GM19193 (cell line): ENCODE measurements around the gene DRGX.

Source experiments
- POLR2A ChIP-seq: IDR thresholded peaks from 4 replicates; pipeline ENCODE4 v1.6.1; 2011; ENCODE audit not compliant: insufficient read depth, insufficient read length; ENCODE audit errors: extremely low read depth

DRGX gene

DNA sequence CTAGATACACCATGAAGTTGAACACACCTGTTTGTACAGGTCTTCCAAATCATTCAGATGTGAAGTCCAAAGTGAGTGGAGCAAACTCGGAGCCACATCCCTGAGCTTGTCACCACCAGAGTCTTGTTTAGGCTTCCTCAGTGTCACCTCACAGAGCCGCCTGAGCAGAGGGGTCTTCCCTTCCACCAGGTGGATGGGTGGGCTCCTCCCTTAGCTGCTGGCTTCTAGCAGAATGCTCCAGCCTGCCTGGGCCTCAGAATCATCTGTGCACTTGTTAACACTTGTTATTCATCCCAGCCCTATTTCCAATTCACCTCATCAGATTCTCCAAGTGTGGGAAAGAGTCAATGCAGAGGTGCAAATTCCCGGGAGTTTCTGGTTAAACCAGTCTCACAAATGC is 64.5 kb downstream of the DRGX start:
- no peak for TF ChIP-seq POLR2A

DNA sequence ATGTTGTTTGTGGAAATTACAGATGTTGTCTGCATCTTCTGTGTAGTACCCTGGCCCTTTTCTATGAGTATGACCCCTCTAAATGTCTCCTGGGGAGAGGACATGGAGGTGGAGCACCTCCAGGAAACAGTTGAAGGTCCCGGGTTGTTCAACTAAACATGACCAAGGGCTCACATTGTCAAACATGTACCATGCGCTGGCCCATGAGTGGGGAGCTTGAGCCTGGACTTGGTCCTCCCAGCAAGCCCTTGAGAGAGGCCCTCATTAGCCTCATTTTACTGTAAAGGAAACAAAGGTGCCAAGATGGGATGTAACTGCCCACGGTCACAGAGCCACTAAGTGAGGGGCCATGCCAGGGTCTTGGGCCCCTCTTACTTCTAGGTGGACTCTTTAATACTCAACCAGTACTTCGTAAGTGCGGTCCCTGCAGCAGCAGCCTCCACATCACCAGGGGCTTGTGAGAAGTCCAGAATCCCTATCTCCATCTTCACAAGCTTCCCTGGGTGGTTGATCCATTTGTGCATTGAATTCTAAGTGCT is 65.7 kb downstream of the DRGX start:
- TF ChIP-seq POLR2A: no peak

DNA sequence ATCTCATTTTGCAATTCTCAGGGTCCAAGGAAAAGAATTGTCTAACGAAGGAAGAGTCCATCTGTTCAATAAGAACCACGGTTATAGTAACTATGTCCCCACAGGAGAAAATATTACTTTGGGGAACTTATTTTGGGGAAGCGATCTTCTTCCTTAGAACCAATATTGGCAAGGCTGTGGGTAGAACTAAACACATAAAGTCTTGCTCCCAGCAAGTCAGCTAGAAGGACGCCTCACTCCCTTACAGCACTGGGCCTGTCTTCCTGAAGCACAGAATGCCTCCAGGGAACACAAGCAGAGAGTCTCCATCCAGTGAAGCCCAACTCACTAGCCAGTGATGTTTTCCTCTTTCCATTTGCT is 66.8 kb downstream of the DRGX start:
- no peak for TF ChIP-seq POLR2A

DNA sequence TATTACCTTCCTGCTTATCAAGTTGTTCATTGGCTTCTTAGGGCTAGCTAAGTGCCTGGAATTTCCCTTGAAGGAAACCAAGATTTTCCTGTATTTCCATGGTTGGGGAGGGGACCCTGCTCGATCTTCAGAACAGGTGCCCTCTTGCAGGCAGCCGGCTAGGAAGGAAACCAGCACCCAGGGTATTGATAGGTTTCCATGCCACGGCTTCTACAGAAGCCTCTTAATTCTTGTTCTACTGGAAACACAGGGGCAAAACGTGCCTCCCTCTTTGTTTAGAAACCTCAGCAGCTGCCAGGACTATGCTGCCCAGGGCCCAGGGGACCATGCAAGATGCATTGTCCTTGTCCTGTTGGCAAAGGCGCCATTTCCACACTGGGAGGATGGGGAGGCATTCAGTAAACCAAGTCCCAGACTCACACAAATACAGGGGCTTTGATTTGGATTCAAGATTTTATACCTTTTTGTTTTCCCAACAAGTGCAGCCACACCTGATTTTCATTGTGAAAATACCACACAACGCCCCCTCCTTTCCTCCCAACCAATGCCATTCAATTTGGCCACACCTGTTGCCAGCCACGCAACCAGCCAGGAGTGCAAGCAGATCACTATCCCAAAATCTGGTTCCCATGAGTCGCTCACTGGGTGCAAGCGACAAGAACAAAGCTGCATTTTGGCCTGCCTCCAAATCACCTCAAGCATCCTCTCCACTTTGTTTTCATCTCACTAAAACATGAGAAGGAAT is 67.3 kb downstream of the DRGX start:
- no peak for TF ChIP-seq POLR2A

DNA sequence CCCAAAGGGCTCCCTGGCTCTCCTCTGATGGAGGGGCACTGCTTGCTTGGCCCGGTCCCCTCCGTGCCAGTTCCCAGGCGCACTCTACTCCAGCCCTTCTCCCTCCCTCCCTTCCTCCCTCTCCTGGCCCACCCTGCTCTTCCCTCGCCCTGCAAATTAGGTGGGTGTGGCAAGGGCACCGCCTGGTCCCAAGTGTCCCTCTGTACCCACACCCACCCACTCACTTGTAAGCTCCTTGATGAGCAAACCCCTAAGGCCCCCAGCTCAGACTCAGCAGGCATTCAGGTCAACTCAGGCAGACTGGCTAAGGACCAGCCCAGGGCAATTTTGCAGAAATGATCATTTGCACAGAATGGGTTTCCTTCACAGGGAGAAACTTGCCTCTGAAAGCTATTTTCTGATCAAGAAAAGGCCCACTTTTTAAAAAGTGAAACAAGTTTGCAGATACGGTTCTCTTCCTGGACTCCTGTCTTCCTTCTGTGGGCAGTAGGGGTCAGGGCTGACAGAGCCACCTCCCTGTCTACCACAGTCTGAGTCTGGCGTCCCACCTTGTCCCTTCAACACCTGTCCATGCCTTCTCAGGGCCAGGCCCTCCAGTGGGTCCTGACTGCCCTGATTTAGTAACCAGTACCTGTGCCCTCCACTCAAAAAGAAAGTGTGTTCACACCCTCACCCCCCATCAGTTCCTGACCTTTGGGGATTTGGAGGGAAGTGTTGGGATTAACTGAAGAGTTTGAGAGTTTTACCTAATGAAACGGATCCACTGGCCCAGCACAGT is 68.7 kb downstream of the DRGX start:
- TF ChIP-seq POLR2A: no peak

DNA sequence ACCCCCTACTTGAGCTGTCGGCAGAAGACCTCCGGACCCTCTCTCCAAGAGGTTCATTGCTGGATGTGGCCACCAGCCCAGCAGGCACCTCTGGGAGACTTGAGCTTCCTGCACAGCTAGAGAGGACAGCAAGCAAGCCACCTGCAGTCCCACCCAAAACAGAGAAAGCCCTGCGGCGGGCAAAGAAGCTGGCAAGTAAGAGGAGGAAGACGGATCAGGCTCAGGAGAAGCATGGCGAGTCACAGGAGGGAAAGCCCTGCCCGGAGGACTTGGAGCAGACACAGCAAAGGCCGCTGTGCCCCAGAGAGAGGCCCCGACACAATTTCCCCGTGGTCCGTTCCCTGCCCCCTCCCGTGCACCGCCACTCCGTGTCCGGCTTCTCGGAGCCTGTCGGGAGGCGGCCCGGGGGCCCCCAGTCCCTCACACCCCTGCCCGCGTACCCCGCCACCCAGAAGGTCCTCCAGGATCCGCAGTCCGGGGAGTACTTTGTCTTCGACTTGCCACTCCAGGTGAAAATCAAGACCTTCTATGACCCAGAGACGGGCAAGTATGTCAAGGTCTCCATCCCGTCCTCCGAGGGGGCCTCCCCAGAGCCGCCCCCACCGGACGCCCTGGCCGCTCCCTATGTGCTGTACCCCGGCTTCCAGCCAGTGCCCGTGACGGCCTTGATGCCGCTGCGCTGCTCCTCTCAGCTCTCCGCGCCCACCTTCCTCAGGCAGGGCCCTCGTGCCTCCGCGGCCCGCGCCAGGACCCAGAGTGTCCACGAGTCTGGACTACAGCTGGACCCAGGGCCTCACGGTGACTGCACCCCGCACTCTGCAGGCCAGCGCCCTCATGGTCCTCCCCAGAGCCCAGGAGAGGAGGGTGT is 69.7 kb downstream of the DRGX start:
- TF ChIP-seq POLR2A: no peak

DNA sequence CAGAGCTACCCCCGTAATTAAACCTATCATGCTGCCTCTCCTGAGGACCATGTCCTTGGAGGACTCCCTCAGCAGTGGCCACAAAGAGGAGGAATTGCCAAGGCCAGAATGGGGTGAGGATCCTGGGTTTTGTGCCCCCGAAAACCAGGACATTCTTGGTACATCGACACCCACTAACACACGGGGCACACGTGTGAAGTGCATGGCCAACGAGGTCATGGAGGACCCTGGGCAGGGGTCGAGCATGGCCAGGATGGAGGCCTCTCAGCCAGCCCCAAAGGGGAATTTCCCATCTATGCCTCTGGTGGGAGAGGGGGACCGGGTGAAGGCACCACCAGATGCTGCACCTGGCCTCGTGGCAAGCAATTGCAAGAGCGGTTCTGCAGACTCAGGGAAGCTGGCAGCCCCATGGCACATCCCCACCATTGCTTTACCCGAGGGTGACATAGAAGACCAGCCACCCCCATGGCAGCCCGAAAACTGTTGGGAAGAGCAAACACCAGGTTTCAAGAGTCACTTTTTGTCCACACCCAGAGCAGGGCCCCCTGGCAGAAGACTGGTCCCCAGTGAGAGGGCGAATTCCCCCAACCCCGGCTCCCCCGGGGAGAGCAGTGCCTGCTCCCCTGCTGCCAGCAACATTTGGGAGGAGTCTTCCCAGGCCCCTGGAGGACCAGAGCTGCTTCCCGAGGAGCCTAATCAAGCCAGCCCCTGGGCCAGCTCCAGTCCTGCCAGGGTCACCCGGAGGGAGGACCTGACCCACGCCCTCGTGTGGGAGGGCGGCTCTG is 70.6 kb downstream of the DRGX start:
- no peak for TF ChIP-seq POLR2A

DNA sequence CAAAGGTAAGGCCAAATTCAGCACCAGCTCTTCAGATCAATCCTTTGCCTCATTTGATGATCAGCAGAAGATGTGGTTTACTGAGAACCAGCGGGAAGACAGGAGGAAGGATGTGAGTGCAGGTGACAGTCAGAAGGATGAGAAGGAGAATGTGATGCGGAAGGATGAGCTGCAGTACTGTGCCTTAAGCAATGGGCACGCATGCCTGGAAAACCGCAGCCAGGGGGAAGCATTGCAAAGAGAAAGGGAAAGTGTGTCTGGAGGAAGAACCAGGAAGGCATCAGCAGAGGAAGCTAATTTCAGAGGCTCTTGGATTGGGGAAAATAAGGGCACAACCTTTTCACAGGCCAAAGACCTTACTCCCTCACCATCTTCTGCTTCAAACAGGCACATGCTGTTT is 71.2 kb downstream of the DRGX start:
- no peak for TF ChIP-seq POLR2A

DNA sequence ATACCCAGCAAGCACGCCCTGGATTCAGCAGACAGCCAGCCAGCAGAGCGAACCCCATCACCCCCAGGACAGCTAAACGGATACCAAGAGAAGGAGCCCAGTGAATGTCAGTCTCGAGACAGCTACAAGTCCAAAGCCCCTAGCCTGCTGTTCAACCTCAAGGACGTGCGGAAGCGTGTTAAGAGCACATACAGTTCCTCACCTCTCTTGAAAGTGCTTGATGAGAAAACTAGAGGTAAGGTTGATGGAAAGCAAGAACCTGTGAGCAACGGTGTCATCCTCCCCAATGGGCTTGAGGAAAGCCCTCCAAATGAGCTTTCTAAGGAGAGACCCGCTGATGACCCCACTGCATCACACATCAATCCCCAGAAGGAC is 72.0 kb downstream of the DRGX start:
- TF ChIP-seq POLR2A: no peak

DNA sequence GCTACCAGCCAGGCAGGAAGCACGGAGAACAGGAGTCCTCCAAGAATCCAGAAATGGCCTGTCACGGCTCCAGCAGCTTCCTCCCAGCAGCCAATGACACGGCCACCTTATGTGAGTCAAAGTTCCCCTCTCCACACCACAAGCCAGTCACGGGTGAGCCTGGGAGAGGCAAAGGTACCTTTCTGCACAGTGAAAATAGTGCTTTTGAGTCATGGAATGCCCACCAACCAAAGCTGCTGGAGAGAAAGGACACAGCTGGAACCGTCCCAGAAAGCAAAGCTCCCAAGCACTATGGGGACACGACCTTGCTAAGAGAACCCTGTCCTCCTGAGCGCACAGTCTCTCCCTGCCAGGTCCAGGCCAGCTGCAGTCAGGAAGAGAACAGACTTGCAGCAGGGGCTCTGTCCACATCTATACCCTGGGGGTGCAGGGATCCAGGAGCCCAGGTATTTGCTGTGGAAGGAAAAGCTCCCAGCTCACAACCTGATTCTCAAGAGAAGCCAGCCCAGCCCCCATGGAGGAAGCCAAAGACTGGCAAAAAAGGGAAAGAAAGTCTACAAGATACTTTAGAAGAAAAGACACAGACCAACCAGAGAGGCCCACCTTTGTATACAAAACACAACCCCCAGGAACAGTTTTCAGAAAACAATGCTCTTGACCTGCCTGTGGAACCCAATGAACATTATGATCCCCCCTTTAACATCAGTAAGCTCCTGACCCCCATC is 72.6 kb downstream of the DRGX start:
- TF ChIP-seq POLR2A: no peak

DNA sequence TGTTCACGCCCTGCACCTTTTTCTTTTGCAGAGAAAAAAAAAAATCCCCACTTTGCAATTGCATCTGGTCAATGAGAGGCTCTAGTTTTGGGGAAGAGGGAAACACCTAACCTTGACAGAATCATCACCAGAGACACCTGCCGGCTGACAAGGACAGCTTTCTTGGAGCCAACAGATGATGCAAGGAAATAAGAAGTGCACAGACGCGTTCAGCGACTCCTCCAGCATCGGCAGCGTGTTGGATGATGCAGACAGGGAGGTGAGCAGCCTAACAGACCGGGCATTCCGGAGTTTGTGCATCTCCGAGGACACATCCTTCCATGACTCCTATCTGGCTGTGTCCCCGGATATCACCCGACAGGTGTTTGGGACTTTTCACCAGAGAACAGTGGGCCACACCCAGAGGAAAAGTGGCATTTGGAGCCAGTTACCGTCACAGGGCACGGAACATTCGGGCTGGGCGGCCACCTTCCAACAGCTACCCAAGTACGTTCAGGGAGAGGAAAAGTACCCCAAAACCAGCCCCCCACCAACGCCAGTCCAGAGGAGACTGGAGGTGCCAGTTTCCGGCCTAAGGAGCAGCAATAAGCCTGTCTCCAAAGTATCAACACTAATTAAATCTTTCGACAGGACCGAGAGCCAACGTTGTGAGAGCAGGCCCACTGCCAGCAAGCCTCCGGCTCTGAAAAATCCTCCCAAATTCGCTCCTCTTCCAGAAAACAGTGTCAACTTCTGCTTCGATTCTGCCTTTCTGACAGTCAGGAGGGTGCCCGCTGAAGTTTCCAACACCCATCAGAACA is 73.3 kb downstream of the DRGX start:
- no peak for TF ChIP-seq POLR2A

DNA sequence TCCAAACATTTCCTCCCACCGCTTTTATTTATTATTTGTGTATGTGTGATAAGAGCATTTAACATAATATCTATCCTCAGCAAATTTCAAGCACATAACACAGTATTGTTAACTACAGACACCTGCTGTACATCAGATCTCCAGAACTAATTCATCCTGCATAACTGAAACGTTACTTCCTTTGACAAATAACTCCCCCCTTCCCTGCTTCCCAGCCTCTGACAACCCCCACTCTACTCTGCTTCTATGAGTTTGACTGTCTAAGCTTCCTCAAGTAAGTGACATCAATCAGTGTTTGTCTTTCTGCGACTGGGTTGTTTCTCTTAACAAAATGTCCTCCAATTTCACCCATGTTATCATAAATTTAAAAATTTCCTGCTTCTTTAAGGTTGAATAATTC is 74.9 kb downstream of the DRGX start:
- TF ChIP-seq POLR2A: no peak

DNA sequence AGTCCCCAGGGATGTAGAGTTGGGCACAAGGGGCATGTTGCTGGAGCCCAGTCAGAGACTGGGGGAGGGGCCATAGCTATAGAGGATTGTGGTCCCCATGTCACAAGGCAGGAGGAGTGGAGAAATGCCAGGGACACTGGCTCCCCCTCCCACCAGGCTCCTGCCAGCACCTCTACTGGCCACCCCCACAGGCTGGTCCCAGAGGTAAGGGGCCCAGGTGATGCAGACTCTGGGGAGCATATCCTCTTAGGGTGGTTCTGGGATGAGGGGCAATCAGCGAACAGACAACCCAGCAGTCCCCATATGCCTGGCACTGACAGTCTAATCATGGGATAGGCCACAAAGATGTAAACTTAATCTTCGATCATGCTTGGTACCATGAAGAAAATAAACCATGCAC is 75.7 kb downstream of the DRGX start:
- TF ChIP-seq POLR2A: no peak

DNA sequence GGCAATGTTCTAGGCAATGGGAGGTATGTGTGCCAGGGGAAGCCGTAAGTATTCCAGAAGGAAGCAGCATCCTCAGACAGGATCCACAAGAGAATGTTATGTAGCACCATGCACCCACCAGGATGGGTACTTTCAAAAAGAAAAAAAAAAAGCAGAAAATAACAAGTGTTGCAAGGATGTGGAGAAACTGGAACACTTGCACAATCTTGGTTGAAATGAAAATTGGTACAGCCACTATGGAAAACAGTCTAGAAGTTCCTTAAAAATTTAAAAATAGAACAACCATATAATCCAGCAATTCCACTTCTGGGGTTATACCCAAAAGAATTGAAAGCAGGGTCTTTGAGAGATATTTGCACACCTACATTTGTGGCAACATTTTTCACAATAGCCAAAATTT is 76.7 kb downstream of the DRGX start:
- TF ChIP-seq POLR2A: no peak

DNA sequence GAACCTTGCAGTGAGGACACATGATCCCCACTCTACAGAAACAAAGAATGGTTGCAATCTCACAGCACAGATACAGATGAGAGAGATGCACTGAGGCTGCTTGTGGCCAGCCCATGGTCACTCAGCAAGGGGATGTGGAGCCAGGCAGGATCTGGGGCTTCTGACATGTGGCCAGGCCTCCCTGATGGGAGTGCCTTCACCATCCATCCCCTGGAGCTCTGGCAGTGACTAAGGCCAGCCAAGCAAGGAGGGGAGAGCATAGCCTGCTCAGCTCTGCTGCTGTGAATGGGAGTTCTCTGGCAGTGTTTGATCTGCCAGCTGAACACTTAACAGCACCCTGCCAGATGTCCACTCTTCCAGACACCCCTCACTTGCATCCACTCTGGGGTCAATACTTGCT is 77.1 kb downstream of the DRGX start:
- TF ChIP-seq POLR2A: no peak
